CD1c-positive myeloid dendritic cell (primary cell): ENCODE measurements around the gene AIF1.

Experiments
- DNase-seq: peaks from one replicate; pipeline ENCODE4 v3.0.0-alpha.2; 2016; ENCODE audit errors: extremely low spot score

Gene AIF1

DNA sequence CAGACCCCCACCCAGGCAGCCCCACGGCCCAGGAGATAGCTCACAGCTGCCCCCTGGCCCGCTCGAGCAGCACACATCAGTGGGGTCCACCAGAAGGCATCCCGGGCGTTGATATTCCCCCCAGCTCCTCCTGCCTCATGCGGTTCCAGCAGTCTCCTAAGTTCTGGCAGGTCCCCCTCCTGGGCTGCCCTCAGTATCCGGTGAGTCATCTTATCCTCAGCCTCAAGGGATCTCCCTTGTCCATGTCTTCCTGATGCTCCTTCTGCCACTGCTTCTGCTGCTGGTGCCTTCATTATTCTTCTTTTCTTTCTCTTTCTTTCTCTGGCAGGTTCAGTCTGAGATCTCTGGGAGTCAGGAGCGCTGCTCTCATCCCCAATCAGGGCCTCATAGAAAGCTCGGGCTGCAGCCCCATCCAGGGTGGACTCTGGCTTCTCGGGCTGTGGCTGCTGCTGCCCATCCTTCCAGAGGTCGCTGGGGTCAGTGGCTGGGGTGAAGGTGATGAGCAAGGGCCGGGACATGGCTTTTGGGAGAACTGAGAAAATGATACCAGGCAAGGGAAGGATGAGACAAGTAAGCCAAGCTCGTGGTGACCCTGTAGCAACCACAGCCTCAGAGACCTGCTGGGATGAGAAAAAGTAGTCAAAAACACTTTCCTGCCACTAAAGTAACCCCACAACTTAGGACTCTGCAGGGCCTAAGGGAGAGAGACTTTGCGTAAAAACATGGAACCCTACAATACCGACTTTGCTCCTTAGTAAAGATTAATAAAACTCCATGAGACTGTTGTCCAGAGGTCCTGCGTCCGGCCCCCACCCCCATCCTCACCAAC is 49.1 kb downstream of the AIF1 start:
- DNase-seq, result no peak

DNA sequence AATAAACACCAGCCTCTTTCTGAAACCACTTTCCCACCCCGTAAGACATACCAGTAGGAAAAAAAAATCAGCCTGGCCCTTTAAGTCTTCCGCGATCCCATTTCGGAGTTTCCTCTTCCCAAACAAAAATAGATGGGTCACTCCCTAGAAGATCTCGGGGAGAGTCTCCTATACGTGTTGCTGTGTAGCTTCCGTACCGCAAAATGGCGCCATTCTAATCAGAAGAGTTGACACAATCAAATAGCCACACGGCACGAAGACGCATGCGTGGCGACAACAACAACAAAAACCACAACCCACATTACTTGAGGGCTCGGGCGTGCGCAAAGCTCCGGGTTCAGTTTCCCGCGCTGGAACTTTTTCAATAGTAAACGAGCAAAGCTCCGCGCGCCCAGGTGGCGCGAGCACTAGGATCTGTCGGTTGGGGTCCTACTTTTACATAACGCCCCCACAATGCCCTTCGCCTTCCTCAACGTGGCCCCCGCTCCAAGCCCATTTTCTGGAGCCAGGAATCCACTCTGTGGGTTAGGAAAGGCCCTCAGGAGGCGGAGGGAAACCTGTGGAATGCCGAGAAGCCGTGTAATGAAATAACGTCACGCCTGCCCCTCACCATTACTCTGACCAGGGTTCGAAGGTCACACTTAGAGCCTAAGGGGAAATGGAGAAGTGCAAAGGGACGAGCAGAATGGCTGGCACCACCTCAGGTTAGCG is 49.9 kb downstream of the AIF1 start, which contains the start of gene GPANK1:
Gene GPANK1, minus strand, starts transcription at position 208 of the 711 bp plus-strand sequence. CDS start 519 bp downstream, outside the sequence.
- DNase-seq, result peak; percentile 97

DNA sequence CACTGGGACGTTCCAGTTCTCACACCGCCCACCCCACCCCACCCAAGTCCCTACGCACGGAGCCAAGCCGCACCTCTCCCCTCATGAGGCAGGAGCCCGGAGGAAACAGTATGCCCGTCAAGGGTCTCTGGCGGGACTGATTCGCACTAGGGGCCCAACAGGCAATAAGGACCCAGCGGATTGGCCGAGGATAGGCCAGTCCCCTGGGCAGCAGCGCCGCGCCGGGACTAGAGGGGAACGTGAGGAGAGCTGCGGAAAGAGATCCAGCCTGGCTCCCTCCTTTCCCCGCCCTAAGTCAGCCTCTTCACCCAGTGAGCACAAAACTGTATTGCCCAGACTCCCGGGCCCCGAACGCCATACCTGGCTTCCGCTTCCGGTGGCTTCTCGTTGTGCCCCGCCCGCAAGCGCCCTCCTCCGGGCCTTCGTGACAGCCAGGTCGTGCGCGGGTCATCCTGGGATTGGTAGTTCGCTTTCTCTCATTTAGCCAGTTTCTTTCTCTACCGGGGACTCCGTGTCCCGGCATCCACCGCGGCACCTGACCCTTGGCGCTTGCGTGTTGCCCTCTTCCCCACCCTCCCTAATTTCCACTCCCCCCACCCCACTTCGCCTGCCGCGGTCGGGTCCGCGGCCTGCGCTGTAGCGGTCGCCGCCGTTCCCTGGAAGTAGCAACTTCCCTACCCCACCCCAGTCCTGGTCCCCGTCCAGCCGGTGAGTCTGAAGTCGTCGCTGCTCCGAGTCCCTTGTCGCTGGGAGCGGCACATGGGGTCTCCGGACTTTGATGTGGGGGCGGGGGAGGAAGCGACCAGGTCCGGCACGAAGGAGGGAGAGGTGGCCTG is 50.7 kb downstream of the AIF1 start, which contains the start of gene CSNK2B:
Gene CSNK2B, plus strand, starts transcription at position 580 of the 836 bp plus-strand sequence. CDS start 752 bp downstream, outside the sequence.
- peak; percentile 98 for DNase-seq

DNA sequence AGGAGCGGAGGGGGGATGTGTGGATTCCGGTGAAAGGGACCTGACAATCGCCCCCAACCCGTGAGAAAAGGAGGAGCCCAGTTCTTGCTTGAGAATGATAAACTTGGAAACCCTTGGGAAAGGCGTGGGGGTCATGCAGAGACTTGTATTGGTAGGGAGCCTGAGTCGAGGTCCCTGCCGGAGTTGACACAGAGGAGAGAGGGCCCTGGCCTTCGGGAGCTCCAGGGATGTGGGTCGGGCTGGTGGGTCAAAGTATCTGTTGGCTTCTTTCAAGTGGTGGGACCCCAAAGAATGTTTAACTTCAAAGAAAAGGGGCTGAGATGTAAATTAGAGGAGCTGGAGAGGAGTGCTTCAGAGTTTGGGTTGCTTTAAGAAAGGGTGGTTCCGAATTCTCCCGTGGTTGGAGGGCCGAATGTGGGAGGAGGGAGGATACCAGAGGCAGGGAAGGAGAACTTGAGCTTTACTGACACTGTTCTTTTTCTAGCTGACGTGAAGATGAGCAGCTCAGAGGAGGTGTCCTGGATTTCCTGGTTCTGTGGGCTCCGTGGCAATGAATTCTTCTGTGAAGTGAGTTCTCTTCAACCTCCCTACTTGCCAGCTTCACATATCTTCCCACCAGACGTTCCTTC is 51.4 kb downstream of the AIF1 start:
- DNase-seq, result peak; percentile 79
